ENCODE measurements around the gene NT5C1A.

- TF ChIP-seq FOXA1 (IDR thresholded peaks at IDR 0.05) = no peak
- TF ChIP-seq SP1 (IDR thresholded peaks at IDR 0.05) = no peak
- TF ChIP-seq ZNF384 (IDR thresholded peaks at IDR 0.05) = no peak
- no peak for TF ChIP-seq LEF1 (IDR thresholded peaks at IDR 0.05; ENCODE audit: borderline replicate concordance)
- no peak for TF ChIP-seq FOXM1 (IDR thresholded peaks at IDR 0.05; ENCODE audit: borderline replicate concordance)
- no peak for TF ChIP-seq BHLHE40 (IDR thresholded peaks at IDR 0.05; ENCODE audit: borderline replicate concordance)
- TF ChIP-seq SUZ12 (IDR thresholded peaks at IDR 0.05) = no peak
- no peak for TF ChIP-seq CTBP1 (IDR thresholded peaks at IDR 0.05; ENCODE audit: borderline replicate concordance)
- TF ChIP-seq HDGF (IDR thresholded peaks at IDR 0.05; ENCODE audit: borderline replicate concordance) = no peak
- TF ChIP-seq TARDBP (IDR thresholded peaks at IDR 0.05) = no peak
- TF ChIP-seq ARNT (IDR thresholded peaks at IDR 0.05) = no peak
- no peak for TF ChIP-seq L3MBTL2 (conservative IDR thresholded peaks at IDR 0.05)
- TF ChIP-seq FOXK2 (IDR thresholded peaks at IDR 0.05) = no peak
- TF ChIP-seq ELF4 (IDR thresholded peaks at IDR 0.05) = no peak
These were observed 21.5 kb downstream of the NT5C1A start for GRCh38 chr1:39650431-39650830.
